HG03159 (cell line): ENCODE measurements around the gene FAM76B.

Experiments
- ATAC-seq: cut with Tn5 transposase; IDR thresholded peaks from one replicate; pipeline ENCODE4 v1.9.1; 2021; ENCODE audit warnings: mild to moderate bottlenecking, moderate library complexity; ENCODE audit not compliant: unreplicated experiment

FAM76B gene

DNA sequence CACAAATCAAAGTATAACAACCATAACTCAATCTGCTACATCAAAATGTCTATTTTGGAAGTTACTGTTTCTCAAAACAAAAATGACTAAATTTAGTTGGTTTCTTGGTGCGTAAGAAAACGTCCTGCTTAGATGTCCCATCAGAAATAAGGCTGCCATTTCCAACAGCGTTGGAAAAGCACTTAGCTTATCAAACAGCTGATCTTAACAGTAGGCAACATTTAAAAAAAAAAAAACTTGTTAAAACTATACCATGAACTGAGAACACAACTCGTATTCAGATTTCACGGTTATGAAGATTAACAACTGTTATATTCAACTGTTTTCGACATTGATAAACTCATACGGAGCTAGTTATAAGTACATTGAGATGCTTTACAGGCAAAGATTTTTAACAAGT is 3.1 kb upstream of the FAM76B start:
- no peak for ATAC-seq

DNA sequence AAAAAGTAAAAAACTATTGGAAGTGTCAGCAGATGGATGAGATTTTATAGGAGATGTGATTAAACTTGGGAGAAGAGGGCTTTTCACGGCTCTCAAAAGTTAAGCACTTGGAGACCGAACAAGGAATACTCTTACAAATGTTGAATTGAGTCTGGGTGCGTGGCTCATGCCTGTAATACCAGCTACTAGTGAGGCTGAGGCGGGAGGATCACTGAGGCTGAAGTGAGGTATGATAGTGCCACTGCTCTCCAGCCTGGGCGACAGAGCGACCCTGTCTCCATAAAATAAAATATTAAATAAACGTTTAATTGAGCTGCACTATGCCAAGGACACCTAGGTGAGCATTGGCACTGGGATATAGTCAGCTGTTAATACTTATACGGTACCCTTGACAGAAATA is 2.6 kb upstream of the FAM76B start:
- no peak for ATAC-seq

DNA sequence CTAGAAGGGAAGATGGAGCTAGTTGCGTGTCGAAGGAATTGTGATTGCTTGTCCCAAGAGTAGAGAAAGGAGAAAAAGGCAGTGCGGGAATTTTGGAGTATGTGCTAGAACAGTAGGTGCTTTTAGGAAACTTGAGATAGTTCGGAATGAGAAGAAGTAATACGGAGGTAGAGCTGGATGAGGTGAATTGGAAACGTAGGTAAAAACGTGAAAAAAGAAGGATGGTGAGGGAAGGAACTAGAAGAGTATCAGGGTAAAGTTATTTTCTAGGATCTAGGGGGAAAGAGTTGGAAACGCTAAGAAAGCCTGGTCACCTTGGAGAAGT is 2.1 kb upstream of the FAM76B start:
- ATAC-seq: no peak

DNA sequence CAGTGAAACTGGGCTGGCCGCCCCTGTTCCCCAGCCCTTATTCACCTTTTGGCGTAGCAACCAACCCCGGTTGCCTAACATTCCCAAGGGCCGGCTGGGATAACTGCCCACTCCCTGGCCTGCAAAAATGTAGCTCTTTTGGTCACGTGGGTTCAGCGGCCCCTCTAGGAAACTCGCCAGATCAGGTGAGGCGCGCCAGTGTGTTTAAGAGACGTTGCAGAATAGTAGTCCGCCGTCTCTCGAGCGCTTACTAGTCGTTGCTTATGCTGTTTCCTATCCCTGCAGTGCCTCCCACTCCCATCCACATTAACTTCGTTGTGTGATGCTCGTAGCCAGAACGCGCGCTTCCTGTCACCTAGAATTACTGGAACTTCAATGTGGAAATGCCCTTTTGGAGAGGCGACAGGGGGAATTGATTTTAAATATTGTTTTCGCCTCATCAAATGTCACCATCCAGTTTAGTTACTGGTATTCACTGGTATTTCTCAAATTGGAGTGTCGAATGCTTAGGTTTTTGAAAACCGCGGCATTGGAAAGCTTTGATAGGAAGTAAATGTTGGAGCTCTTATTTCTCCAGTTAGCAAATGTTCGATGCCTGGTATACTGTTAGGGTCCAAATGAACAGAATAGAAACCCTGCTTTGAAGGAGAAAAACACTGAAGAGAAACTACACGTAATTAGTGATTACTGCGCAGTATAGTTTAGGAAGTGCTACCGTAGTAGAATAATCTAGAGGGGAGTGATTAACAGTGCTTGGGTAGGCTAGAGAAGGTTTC is 1.5 kb upstream of the FAM76B start:
- no peak for ATAC-seq

DNA sequence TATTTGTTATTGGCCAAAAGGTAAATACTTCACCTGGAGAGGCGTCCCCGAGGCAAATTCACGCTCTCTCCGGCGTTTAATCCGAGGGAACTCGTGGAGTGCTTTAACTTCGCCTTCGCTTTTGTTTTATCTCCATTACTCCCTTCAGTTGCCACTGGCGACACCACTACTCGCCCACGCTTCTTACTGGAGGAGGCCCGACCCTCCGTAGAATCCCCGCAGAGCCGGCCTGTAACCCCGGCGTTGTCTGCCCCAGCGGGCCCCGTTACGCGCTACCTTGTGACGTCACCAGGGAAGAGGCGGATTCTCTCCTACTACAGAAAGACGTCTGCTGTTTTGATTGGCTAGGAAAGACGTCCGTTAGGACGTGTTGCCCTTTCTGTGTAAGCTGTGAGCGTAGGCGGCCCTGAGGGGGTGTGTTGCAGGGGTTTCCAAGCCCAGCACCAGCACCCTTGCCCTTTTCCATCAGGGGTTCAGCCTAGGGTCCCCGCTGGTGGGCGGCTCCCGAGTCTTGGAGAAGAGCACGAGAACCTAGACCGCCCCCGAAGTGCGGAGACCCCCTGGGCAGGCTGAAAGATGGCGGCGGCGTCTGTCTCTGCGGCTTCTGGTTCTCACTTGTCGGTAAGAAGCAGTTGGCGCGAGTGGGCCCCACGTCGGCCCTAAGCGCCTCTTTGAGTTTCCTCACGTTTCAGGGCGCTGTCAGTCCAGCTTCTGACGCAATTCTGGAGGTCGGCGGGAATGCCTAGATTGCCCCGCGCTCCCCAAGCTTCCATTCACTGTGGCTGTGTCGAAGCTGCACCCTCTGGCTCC is 746 bp upstream of the FAM76B start, which contains the start of gene CEP57:
TSS of gene CEP57 (plus strand) at position 376 of the 810 bp plus-strand sequence. CDS start at position 577, 201 bp downstream.
- ATAC-seq: peak; percentile 73

DNA sequence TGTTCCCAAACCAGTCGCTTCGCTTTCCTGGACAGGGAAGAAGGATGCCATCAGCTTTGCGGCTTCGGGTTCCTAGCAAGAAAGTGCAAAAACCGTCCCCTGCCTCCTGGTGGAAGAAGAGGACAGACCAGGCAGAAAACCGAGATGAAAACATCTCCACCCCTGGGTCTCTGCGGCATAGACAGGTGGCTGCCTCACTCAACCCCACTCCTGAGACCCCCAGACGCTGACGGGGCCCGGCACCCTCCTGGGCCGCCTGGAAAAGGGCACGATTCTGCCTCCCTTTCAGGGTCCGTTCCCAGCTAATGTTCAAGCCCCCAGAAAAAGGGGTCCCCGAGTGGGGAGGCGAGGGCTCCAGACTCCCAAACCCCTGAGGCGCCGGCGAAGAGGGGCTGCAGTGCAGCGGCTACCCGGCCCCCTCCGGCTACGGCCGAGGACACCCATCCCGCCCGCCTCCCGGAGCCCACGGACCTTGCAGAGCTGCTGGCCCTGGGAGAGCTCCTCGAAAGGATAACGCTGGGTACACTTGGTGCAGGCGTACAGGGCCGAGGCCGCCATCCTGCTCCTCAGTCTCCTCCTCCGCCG is 569 bp downstream of the FAM76B start:
- no peak for ATAC-seq

DNA sequence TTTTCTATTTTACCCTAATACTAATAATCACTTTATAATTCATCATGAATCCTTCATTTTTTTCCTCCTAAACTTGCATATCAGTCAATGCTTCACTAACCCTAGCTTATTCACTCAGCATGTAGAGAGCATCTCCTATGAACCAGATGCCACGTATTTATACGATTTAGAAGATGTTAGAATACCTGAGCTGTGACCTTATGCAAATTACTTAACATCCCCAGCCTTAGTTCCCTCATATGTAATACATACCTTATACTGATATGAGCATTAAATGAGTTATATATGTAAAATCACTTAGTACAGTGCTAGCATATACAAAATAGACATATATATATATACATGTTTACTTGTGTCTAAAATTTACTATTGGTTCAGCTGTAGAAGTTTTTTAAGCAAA is 9.0 kb downstream of the FAM76B start:
- ATAC-seq: no peak

DNA sequence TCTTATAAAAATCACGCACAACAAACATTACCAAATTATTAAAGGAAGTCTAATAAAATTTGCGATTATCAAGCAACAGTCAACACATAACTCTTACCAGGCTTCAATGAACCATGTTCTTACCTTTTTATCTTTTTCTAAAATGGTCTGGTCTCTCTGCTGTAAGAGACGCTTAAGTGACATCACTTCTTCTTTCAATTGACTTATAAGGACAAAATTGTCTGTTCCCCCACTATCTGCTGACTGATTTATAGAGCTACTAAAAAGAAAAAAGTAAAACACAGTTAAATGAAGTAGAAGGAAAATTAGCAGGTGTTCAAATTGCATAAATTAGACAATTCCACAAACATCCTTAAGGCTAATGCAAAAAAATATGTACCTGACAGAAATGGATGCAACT is 10.9 kb downstream of the FAM76B start:
- ATAC-seq: no peak

DNA sequence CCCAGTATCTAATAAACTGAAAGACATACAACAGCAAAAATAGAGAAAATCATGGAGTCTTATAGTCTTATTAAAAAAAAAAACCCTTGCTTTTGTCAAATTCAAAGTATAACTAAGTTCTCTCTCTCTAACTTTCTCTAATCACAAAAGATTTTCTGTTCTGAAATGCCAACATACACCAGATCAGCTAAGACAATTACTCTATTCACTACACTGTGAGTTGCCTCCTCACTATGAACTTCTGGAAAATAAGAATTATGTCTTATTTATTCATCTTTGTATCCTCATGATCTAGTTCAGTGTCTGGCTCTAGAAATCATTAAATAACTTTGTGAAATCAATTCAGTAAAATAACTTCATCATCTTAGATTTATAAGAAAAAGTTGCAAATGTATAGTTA is 12.7 kb downstream of the FAM76B start:
- ATAC-seq: no peak

DNA sequence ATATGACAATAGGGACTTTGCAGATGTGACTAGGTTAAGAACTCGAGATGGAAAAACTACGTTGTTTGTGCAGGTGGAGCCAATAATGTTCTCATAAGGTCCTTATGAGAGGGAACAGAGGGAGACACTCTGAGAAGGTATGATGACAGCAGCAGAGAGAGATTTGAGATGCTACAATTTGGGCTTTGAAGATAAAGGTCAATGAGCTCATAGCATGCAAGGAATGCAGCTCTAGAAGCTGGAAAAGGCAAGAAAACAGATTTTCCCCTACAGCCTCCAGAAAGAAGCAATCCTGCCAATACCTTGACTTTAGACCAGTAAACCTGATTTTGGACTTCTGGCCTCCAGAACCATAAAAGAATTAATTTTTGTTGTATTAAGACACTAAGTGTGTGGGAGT is 21.1 kb downstream of the FAM76B start:
- ATAC-seq: no peak

DNA sequence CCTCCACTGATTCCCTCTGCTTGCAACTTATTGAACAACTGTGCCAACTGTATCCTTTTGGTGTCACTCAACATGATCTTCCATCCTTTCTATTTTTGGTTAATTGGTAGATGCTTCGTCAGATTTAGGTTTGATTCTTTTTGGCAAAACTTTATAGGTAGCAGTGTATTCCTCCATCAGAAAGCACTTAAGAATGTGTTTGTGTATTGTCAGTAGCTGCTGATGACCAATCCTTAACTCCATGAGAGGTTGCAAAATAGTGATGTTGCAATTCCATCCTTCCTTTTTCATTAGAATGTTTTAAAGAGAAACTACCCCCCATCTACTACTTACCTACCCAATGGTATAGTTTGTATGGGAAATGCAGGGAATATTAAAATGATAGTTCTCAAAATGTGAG is 22.1 kb downstream of the FAM76B start:
- no peak for ATAC-seq

DNA sequence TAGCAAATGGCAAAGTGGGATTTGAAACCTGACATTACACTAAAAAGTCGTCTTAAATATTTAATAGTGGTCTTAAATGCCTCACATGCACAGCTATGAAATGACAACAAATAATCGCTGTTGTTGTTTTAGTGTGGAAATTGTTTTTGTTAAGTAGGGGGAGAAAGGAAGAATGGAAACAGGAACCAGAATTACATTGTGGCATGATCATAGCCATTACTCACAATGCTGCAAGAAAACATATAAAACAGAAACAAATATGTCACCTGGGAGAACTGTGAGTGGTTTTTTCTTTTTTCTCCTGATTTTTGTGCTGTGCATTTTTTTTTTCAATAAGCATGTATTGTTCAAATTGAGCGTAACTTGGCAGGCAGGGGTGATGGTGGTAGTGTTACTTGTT is 22.9 kb downstream of the FAM76B start:
- no peak for ATAC-seq

DNA sequence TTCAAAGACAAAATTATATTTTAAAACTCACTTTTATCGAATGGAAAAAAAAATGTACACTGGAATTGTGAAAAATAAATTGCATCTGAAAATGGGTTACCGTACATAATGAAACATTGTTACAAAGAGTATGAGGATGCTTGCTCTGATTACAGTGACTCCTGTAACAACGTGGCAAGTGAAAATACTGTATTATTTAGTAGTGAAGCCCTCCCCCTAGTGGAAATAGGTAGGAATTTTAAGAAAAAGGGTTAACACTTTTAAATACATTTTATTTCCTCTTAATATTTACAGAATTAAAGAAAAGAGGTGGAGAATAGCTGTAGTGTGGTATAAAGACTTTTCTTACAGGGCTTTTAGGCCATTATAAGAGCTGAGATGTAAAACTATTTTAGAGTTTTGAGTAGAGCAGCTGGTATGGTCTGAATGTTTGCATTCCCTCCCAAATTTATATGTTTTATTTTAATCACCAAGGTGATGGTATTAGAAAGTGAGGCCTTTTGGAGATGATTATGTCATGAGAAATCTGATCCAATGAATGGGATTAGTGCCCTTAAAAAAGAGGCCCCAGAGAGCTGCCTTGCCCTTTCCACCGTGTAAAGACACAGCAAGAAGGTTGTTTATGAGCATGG is 25.2 kb downstream of the FAM76B start:
- peak; percentile 63 for ATAC-seq

DNA sequence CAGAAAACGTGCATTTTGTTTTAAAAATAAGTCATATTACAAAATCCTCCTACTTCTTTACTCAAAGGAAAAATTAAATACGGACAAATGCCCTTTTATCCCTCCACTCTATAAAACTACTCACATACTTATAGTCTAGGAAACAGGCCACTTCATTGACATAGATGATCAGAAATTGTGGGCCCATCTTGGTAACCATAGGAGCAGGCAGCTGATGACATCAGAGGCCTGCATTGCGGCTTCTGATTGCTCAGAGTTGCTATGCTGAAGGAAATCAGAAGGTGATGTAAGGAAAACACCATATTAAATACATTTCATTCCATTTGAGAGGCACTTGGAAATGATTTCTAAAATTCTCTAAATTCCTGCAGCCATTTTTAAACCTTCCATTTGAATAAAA is 27.0 kb downstream of the FAM76B start:
- ATAC-seq: no peak

DNA sequence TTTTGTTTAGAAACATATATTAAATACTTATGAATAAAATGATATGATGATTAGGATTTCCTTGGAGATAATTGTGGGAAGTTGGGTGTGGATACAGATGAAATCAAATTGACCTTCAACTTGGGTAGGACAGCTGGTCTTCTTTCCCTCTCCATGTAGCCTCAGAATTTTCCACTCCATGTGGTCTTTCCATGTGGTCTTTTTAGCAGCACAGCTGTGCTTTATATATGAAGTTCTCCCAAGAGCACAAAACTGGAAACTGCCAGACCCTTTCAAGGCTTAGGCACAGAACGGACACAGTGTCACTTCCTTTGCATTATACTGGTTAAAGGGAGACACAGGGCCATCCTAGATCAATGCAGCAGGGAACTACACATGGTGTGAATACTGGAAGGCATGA is 28.6 kb downstream of the FAM76B start:
- ATAC-seq: no peak

DNA sequence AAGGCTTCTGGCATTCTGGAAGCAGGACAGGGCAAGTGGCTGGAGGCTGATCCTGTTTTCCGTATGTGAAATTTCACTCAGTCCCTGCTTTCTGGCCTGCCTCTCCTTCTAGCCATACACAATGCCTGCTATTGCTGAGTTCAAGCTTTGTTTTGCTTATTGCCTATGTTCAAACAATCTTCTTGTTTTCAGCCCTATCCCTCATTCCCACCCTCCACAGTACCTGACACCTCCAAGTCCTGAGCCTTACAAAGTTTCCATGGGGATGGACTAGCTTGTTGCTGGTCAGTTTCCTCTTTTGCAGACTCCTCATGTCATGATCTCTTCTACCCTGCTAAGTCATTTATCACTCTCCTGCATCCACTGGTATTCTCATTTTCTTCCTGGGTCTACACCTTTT is 38.1 kb downstream of the FAM76B start:
- ATAC-seq: no peak

DNA sequence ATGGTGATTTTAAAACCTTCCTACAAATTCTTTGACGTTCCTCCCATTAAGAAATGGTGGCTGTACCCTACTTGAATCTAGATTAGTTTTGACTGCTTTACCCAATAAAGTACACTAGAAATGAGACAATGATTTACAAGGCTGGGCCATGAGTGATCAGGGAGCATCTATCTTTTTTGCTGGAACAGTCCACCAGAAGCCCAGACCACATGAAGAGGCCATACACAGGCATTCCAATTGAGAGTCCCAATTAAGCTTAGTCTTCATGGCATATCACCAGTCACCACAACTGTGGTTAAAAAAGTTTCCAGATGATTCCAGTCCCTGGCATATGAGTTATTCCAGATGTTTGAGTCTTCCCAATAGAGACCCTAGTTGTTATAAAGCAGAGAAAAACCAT is 39.5 kb downstream of the FAM76B start:
- ATAC-seq: no peak

DNA sequence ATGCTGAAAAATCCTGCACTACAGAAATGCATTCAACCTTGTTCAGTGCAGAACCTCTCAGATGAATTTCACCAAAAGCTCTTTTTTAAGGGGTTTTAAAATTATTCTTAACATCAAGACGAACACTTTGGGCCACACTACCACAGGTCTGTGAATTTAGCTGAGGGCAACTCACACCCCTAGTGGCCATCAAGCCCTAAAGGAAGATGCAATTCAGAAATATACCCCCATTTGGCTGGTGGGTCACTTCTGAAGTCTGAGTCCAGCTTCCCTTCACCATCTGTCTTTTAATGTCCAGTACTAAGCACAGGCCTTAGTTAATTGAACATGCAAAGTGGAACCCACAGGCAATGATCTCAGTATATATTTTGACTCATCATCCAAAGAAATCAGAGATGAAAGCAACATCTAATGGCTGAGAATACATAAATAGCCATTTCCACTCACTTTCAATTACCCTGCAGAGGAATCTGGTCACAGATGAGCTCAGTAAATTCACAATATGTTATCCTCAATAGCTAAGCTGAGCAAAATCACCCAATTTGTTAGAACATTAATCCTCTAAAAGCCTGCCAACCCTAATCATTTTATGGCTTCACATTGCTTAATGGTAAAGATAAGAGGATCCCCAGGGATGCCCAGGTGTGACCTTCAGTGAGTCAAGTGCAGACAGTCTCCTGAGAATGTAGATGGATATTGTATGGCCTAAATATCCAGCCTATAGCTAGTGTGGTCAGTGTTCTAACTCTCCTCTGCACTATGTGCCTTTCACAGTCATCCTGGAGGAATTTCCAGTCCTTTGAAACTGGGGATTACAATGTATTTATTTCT is 50.3 kb downstream of the FAM76B start:
- ATAC-seq: no peak

DNA sequence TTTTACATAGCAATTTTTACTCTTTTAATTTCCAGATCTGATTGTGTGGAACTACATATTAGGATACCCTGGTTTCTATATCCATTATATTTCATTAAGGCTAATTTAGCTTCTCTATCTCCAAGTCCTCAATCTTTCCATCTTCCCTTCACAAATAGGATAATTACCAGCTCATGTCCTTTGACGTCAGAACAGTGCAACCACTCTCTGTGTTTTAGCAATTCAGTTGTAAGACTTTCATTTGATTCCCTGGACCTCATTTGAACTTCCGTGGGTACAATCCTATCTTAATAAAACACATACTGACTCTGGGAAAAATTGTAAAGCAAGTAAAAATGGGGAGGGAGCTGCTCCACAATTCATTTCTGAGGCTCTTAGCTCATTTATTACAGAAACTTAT is 52.8 kb downstream of the FAM76B start:
- no peak for ATAC-seq

DNA sequence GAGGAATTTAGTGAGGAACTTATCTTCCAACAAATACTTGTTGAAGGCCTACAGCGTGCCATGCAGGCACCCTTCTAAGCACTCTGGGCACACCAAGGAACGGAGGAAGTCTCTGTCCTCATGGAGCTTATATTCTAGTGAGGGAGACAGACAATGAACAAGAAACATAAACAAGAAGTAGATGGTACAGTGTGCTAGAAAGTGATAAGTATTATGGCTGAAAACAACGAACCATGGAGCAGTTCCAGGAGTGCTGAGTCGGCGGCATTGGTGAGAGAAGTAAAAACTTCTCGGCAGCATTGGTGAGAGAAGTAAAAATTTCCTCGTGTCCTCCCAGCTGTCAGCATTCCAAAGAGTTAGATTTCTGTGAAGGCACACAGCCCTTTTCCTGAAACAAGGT is 53.2 kb downstream of the FAM76B start:
- no peak for ATAC-seq
